D341Med (cell line): Measurements from ENCODE around the gene RPL22.
A peak's percentile ranks its signal among the peaks of the same experiment; 100 is the strongest.

Source experiments
- DNase-seq: peaks from one replicate; pipeline ENCODE4 v3.0.0; 2012; ENCODE audit warnings: low spot score

RPL22 gene

DNA sequence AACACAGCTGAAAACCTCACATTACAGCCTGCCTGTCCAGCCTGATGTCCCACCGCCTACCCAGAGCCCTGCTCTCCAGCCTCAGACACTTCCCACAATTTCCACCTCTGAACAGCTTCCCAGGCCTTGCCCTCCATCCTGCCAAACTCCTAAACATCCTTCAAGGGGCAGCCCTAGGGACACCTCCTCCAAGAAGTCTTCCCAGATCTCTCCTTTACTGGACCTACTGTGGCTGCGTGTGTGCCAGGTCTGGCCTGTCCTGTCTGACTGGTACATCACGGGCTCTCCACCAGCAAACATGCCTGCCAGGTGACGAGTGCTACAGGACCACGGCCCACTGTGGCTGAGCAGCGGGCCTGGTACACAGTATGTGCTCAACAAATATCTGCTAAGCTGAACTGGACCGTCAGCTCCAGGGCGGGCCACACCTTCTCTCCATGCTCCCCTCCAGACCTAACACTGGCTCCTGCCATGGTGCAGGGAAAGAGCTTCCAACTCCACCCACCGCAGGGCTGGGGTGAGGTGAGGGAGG, 48.0 kb downstream of the RPL22 start:
- DNase-seq = no peak

DNA sequence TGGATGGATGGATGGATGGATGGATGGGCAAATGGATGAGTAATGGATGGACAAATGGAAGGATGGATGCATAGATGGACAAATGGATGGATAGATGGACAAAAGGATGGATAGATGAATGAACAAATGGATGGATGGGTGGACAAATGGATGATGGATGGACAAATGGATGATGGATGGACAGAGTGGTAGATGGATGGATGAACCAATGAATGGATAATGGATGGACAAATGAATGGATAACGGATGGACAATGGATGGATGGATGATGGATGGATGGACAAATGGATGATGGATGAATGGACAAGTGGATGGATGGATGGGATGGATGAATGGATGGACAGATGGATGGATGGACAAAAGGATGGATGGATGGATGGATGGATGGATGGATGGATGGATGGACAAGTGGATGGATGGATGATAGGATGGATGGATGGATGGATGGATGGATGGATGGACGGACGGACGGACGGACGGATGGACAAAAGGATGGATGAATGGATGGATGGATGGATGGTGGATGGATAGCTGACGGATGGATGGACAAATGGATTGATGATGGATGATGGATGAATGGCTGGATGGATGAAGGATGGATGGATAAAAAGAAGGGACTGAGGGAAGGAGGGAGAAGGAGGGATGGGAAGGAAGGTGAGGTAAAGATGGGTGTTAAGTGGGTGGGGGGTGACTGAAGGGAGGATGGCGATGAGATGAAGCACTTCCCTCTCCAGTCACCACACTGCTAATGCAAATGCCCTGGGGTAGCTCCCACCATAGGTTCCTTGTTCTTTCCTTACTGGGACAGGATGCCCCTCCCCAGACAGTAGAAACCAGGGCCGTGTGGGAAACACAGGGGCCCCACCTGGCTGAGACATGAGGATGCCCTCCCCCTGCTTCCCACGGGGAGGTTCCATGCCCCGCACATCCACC, 49.1 kb downstream of the RPL22 start:
- no peak for DNase-seq

DNA sequence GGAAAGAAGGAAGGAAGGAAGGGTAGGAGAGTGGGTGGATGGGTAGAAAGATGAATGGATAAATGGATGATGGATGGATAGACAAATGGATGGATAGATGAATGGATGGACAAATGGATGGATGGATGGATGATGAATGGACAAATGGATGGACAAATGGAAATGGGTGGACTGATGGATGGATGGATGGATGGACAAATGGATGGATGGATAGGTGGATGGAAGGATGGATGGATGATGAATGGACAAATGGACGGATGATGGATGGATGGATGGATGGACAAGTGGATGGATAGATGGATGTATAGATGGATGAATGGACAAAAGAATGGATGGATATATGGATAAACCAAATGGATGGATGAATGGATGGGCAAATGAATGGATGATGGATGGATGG, 49.8 kb downstream of the RPL22 start:
- DNase-seq = no peak

DNA sequence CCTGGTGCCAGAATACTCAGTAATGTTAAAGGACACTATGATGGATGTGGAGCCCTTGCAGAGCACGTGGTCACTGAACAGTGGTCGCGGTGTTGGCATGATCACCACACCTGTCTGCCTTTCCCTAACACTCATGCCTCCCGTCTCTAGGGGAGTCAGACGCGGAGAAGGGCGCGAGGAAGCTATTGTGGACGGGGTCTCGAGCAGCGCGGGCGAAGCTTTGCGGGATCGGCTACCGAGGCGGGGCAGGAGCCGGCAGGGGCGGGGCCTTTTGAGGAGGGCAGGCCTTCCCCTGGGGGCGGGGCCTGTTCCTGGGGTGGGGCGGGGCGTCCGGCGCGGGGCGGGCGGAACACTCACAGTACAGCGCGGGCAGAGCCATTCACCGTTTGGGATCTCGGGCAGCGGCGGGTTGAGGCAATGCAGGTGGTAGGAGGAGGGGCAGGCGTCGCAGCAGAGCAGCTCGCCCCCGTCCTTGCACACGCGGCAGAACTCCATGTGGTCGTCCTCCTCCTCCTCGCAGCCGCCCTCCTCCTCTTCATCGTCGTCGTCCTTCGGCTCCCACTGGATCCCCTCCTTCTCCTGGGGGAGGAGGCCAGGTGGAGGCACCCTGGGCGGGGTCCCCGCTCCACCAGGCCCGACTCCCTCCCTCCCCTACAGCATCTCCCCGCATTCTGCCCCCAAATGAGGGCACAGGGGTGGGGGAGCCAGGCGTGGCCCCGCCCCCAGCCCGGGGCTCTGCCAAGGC, 50.7 kb downstream of the RPL22 start:
- DNase-seq = peak; percentile 97

DNA sequence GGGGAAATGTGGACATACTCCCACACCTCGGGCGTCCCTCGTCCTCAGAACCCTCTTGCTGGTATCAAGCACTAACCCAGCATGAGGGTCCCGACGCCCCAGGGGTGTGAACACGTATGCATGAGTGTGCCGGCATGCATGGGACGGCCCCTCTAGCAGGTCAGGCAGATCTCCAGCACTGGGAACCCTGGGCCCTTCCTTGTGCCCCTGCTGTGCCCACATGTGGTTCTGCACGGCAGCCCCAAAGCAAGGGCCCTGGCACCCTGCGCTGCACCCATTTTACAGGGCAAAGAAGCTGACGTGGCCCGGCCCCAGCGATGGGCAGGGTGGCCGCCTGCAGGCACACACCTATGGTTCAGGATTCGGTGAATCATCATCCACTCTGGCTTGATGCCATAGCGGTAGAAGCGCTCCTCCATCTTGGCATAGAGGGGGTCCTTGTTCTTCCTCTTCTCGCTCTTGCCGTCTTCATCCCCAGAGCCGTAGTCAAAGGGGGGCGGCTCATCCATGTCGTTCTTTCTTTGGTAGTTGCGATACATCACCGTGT, 53.5 kb downstream of the RPL22 start:
- DNase-seq = no peak

DNA sequence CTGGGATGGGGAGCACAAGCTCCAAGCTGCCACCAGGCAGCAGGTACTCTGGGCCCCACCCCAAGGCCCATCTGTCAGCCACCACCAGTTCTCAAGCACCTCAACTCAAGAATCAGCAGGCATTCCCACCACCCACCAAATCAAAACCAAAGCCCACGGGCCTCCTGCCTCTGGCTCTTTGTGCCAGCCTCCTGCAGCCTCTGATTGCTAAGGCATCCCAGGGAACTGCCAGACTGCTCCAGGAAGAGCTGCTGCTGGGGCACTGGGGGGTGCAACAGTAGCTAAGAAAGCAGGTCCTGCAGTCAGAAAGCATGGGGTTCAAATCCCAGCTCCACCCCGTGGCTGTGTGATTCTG, 54.0 kb downstream of the RPL22 start:
- DNase-seq = no peak

DNA sequence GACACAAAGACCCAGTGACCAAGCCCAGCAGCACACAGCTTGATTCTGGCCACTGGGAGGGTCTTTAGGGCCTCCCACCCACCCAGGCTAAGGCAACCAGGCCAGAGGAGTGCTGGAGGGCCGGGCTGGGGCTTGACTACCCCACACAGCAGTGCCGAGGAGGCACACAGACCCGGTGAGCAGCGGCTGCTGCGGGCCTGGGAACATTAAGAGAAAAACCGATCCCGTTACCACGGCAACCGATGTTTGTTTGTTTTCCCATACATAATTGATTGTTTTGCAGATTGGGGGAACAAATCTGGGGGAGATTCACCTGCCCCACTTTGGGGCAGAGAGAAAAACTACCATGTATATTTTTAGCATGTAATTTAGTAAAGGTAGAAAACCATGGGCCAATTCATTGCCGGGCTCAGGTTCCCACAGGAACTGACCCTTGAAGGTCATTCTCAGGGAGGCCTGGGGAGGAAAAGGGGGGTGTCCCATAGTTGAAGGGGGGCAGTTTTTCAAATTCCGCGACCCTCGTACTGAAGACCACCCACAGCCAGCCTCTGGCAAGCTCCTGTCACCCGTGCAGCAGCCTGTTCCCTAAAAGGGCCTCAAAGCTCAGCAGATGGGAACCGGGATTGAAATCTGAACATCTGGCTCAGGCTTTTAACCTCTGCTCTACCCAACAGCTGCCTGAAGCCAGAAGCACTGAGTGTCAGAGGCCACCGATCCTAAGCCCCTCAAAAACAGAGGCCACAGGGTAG, 54.6 kb downstream of the RPL22 start:
- DNase-seq = no peak

DNA sequence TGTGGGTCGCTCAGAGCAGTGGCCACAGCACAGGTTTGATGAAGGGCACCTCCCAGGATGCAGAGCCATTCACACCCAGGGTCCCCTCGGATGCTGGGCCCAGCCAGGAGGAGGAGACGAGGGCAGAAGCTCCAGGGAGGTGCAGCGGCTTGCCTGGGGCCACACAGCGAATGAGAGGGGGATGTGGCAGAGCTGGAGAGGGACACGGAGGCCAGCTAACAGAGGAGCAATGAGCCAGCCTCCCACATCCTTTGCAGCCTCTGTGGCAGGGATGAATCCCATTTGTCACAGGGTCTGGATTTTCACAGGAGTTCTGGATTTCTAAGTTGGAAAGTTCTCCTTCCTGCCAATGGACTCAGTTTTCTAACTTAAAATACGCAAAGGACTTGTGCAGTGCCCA, 55.2 kb downstream of the RPL22 start:
- DNase-seq = no peak

DNA sequence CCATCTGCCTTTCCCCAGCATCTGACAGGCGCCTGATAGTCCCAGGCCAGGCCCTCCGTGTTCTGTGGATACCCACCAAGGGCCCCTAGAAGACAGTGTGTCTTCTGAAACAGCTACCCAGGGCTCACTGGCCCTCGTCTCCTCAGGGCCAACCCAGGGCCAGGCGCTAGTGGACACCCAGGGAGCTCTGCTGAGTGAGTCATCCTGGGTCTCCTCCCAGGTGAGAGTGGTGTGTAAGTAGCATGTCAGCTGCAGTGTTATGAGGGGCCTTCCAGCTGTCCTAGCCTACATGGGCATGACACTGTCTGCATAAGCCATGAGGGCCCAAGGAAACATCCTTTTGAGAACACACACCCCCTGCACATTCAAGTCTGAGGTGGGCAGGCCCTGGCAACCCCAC, 56.0 kb downstream of the RPL22 start:
- no peak for DNase-seq

DNA sequence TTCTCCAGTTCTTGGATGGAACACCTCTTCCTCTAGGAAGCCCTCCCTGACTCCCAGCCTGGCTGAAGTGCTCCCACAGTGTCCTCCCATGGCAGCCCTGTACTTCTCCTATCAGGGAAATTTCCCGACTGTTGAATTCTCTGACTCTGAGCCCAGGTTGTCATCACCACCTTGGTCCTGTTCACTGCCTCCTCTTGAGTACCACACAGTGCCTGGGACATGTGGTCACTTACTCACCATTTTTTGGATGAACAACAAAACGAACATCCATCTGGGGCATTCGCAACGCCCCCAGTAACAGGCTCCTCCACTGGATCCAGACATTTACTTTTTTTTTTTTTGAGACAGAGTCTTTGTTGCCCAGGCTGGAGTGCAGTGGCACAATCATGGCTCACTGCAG, 56.7 kb downstream of the RPL22 start:
- DNase-seq = no peak

DNA sequence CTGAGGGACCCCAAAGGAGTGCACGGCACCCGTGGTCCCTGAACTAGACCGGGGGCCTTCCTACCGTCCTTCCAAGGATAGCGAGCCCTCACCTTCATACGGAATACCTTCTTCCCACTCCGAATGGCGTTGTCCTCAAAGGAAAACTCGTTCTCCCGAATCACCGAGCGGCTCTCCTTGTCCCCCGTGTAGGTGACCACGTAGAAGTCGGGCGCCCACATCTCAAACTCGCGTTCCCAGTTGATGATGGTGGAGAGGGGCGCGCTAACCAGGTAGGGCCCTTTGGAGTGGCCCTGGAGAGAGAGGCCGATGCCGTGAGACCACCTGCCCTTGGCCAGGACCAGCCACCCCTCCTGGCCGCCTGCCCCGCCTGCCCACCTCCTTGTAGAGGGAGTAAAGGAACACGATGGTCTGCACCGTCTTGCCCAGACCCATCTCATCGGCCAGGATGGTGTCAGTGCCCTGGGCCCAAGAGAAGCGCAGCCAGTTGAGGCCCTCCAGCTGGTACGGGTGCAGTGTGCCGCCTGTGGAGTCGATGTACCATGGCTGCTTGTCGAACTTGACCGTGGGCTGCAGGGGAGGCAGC, 57.3 kb downstream of the RPL22 start:
- DNase-seq = no peak

DNA sequence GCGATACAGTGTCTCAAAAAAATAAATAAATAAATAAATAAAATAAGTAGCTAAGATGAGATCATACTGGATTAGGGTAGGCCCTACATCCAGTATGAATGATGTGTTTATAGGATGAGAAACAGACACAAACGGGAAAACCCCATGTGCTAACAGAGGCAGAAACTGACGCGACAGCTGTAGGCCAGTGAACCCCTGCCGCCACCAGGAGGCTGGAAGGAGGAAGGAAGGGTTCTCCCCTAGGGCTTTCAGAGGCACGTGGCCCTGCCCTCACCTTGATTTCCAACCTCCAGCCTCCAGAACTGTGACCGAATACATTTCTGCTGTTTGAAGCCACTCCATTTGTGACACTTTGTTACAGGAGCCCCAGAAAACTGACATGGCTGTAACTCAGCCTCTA, 57.8 kb downstream of the RPL22 start:
- no peak for DNase-seq

DNA sequence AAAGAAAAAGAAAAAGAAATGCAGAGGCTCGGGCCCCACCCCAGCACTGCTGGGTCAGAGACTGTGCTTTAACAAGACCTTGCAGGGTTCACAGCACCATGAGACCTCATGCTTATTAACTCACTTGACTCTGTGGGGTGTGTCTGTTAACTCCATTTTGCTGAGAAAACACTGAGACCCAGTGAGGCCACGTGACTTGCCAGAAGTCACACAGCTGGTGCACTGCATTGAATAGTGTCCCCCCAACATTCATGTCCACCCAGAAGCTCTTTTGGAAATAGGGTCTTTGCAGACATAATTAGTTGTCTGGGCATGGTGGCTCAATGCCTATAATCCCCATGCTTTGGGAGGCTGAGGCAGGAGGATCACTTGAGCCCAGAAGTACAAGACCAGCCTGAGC, 59.0 kb downstream of the RPL22 start:
- DNase-seq = no peak

DNA sequence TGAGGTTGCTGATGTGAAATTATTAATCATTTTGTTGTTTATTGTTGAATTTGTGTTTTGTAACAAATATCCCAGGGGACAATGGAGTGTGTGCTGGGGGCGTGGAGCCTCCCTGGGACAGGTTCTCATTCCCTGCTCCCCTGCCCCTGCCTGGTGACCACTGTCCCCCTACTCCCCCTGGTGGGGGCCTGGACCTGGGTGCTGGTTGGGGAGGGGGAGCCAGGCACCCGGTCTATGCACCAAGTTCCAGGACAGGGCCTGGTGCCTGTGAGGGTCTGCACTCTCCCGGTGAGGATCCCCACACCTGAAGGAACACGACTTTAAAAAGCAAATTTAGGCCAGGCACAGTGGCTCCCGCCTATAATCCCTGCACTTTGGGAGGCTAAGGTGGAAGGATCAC, 61.6 kb downstream of the RPL22 start:
- no peak for DNase-seq

DNA sequence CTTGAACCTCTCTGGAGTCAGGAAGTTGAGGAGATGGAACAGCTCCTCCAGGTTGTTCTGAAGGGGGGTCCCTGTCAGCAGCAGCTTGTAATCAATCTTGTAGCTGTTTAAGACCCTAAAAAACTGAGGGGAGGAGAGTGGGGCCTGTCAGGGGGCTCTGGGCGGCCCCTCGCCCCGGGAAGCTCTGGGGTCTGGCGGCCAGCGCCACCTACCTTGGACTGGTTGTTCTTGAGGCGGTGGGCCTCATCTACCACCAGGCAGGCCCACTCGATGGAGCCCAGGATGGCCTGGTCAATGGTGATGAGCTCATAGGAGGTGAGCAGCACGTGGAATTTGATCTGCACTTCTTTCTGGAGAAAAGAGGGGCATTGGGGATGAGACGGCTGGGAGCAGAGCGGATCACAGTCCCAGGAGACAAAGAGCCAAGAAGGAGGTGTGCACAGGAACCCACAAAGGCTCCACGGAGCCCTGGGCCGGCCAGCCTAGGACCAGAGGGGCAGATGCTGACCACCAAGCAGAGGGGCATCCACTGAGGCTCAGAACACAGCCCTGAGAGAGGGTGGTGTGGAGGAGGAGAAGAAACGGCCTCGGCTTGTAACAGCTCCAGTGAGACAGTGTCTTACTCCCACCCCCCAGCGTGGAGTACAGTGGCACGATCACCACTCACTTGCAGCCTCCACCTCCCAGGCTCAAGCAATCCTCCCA, 62.7 kb downstream of the RPL22 start:
- DNase-seq = no peak
